ENCODE measurements around the gene CLDN34.

- TF ChIP-seq CTCF (conservative IDR thresholded peaks at IDR 0.05; ENCODE audit: low read length) (no peak), EZH2phosphoT487 (IDR thresholded peaks at IDR 0.05; ENCODE audit: borderline replicate concordance, low read depth, low read length) (no peak)
These were observed 47.5 kb downstream of the CLDN34 start for GRCh38 chrX:10014462-10015354.
